Central memory CD4-positive, alpha-beta T cell (primary cell): ENCODE data around the gene ADAD1.
A peak's percentile ranks its signal among the peaks of the same experiment; 100 is the strongest.

Source experiments
- DNase-seq: peaks from one replicate; pipeline ENCODE4 v3.0.0; 2022

The ADAD1 gene

DNA sequence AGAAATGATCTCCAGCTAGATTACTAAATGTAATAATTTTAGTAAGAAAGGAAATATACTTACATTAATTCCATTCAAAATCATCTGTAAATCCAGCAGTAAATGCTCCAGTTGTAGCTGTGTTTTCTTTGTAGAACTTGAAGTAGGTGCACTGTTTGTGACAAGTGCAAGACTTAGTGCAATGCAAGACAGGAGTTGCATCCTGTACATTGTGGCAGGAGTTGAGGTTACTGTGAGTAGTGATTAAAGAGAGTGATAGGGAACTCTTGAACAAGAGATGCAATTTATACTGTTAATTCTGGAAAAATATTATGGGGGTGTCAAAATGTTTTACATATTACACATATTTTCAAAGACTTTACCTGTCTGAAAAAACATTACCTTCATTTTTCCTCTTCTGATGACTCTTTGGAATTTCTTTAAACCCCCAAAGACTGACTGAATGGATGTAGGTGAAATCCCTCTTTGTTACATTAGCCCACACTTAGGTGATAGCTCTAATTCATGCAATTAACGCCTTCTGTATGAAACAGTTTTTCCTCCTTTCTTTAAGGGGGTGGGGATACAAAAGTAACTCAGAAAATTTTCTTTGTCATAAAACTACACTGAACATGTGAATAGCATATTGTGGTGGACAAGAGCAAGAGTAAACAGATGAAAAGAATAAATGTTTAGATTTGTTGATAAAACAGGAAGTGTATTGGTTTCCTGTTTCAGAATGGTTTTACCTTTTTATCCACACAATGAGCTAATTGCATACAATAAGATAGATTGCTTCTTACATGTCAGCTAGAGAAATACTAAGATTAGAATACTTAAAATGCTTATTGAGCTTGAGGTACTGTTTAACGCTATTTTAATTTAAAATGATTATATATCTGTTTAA is 77.7 kb downstream of the ADAD1 start, which contains the start of gene IL2:
Gene IL2 (minus strand): TSS at position 495 of the 886 bp plus-strand sequence. CDS start 285 bp downstream, at position 210.
- DNase-seq: peak; percentile 34

DNA sequence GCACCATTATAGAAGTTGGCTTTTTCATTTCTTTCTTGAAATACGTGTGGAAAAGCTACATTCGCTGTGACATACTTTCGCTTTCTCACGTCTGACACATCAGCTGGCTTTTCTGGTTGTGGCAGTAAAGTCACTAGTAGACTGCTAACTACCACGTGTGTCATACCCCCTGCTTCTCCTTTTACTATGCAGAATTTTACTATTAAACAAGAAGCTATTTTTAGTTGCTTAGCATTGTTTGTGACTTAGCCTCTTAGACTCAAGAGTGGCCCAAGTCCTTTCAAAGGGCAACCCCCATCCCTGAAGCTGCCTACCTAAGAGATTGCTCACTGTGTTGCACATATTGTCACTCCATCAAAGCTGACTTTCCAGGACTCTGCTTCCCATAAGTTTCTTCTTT is 79.8 kb downstream of the ADAD1 start:
- peak; percentile 39 for DNase-seq

DNA sequence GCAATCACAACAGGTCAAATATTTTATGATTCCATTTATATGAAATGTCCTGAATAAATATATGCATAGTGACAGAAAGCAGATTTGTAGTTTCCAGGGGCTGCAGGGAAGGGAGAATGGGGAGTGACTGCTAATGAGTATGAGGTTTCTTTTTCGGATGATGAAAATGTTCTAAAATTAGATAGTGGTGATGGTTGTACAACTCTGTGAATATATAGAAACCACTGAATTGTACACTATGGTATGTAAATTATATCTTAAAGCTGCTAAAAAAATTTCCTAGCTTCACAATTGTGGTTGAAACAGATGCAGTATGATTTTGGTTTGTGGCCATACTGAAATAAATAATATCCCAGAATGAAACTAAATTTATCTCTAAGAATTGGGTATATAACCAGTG is 90.6 kb downstream of the ADAD1 start:
- DNase-seq: no peak

DNA sequence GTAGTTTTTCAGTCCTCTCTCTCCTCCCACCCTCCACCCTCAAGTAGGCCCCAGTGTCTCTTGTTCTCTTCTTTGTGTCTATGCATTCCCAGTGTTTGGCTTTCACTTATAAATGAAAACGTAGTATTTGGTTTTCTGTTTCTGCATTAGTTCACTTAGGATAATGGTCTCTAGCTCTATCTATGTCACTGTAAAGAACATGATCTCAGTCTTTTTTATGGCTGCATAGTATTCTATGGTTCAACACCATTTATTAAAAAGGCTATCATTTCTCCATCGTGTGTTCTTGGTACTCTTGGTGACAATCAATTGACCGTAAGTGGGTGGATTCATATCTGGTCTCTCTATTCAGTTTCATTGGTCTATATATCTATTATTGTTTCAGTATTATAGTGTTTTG is 96.4 kb downstream of the ADAD1 start:
- DNase-seq: no peak

DNA sequence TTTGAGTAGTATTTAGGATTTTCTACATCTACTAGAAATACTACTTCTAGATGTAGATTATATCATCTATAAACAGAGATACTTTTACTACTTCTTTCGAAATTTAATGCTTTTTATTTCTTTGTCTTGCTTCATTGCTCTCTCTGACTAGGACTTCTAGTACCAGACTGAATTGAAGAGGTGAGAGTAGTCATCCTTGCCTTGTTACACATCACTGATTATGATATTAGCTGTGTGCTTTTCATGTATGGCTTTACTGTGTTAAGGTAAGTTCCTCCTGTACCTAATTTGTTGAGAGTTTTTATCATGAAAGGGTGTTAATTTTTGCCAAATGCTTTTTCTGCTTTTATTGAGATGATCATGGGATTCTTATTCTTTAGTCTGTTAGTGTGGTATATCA is 97.3 kb downstream of the ADAD1 start:
- no peak for DNase-seq

DNA sequence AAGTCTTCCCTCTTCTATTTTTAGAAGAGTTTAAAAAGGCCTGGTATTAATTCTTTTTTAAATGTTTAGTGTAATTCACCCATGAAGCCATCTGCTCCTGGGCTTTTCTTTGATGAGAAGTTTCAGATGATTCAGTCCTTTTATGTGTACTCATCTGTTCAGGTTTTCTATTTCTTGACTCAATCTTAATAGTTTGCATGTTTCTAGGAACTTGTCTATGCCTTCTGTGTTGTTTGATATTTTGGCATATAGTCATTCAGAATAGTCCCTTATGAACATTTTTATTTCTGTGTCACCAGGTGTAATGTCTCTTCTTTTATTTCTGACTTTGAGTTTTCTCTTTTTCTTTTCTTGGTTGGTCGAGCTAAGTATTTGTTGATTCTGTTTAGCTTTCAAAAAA is 97.9 kb downstream of the ADAD1 start:
- DNase-seq: no peak
